ENCODE data around the gene DIS3L2.
"Not testable (repeated sequence)": the region's sequence is repeated elsewhere in the genome, so short reads cannot be mapped to it uniquely, and the experiment has no call there.

DIS3L2 gene

DNA sequence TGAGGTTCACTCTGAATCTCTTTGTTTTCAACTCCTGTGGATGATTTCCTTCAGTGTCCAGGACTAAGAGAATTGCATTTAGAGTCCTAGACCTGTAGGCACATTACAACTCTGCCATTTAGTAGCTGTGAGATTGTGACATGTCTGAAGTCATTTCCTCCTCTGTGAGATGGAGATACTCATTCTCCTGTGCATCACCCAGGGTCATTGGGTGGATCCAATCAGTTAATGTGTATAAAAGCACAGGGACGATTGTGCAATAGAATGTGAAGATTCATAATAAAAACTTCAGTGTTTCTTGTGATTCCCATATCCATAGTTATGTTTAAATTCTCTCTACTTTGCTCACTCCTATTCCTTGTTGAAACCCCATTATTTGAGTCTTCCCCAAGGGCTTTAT lies 113.6 kb downstream of the DIS3L2 start:
- no peak for DNase-seq

DNA sequence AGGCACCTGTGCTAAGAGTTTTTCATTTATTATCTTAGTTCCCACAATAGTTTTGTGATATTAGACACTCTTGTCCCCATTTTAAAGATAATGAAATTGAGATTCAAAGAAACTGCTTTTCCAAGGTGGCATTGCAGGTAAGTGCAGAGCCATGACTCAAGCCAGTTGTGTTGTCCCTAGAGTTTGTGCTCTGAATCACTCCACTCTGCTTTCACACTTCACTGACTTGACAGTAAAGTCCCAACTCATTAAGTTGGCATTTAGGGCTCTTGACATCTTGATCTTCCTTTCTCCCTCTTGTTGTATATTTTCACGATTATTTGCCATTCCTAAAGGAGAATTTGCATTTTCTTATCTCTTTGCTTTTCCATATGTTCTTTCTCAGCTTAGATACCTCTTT lies 114.3 kb downstream of the DIS3L2 start:
- no peak for DNase-seq

DNA sequence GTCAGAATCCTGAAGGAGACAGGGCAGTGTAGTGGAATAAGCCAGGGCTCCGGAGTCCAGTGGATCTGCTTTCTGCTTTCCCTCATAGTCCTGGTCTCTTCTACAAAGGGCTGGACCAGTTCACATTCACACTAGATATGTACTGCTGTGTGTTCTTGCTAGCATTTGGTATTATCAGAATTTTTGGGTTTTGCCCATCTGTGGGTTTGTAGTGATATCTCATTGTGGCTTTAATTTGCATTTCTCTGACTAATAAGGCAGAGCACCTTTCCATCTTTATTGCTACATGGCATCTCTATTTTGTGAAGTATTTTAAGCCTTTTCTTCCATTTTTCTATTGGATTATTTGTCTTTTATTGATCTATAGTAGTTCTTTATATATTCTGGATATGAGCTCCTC lies 114.8 kb downstream of the DIS3L2 start:
- DNase-seq, result no peak

DNA sequence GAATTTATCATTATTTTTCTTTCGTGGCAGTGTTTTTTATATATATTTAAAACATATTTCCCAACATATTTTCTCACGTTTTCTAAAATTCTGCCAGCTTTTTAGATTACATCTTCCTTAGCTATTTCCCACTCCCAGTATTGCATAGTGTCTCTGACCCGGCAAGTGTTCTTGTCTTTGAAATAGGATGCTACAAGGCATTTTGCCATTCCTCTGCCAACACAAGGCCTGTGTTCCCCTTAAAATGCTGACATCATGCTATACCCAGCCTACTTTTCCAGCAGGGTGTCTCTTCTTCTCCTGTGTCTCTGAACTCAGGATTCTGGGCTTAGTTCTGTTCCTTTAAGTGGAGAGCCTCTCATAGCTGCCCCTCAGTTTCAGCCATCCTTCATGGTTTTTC lies 115.2 kb downstream of the DIS3L2 start:
- DNase-seq, result no peak

DNA sequence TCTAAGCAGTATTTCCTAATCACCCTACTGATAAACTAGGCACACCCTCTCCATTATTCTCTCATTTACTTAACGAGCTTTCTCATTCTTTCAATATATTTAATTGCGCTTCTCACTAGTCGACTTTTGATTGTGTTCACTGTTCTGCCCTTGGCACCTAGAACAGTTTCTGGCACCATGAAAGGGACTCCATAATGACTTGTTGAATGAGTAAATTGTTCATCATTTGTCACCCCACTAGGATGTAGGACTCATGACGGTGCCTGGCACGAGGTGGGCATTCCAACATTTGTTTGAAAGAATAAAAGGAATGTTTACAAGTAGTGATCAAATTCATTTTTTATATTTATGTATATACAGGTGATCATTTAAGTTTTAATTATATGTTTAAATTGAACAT lies 123.7 kb downstream of the DIS3L2 start:
- DNase-seq, result no peak

DNA sequence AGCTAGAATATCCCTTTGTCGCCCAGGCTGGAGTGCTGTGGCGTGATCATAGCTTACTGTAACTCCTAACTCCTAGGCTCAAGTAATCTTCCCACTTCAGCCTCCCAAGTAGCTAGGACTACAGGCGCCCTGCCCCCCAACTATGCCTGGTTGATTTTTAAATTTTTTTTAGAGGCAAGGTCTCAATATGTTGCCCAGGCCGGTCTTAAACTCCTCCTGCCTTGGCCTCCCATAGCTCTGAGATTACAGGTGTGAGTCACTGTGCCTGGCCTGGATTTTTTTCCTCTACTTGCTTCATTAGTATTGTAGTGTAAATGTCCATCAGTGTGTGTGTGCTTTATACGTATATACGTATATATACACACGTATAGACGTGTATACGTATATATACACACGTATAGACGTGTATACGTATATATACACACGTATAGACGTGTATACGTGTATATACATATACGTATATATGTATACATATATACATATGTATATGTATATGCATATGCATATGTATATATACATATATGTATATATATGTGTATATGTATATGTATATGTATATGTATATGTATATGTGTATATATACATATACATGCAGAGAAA lies 124.4 kb downstream of the DIS3L2 start:
- DNase-seq, result no peak

DNA sequence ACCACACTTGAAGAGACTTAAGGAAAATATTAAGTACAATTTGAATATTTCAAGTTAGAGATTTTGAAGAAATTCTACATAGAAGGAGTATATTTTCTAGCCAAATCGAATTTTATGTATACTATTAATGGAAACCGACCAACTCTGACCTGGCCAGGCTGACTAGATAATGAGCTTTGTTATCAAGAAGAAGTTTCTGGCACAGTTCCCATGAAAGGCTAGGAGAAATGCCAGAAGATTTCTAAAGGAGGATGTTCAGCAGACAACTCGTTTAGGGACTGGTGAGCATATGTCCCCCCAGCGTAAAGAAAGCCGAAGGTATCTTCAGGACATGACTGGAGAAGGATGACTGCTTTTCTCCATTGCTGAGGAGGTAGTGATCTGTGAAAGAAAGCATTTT lies 127.3 kb downstream of the DIS3L2 start:
- DNase-seq, result no peak

DNA sequence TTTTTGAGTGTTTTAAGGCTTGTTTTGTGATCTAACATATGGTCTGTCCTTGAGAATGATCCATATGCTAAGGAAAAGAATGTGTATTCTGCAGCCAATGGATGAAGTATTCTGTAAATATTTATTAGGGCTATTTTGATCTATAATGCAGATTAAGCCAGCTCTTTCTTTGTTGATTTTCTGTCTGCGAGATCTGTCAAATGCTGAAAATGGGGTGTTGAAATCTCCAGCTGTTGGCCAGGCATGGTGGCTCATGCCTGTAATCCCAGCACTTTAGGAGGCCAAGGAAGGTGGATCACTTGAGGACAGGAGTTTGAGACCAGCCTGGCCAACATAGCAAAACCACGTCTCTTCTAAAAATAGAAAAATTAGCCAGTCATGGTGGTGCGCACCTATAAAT lies 132.7 kb downstream of the DIS3L2 start:
- no peak for DNase-seq

DNA sequence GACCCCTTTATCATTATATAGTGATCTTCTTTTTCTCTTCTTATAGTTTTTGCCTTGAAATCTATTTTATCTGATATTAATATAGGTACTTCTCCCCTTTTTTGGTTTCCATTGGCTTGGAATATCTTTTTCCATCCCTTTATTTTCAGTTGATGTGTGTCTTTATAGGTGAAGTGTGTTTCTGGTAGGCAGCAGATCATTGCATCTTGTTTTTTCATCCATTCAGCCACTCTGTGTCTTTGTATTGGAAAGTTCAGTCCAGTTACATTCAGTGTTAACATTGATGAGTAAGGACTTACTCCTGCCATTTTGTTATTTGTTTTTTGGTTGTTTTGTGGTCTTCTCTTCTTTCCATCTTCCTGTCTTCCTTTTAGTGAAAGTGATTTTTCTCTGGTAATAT lies 133.4 kb downstream of the DIS3L2 start:
- no peak for DNase-seq

DNA sequence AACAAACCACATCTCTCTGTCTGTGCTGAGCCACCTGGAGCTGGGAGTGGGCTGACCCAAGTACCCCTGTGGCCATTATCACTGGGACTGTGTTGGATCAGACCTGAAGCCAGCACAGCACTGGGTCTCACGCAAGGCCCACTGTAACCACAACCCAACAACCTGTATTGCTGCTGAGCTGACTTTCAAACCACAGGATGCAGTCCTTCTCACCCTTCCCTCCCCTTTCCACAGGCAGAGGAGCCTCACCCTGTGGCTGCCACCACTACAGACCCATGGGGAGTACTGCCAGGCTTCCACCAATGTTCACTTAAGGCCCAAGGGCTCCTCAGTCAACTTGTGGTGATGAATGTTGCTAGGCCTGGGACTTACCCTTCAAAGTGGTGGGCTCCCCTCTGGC lies 135.7 kb downstream of the DIS3L2 start:
- DNase-seq, result no peak

DNA sequence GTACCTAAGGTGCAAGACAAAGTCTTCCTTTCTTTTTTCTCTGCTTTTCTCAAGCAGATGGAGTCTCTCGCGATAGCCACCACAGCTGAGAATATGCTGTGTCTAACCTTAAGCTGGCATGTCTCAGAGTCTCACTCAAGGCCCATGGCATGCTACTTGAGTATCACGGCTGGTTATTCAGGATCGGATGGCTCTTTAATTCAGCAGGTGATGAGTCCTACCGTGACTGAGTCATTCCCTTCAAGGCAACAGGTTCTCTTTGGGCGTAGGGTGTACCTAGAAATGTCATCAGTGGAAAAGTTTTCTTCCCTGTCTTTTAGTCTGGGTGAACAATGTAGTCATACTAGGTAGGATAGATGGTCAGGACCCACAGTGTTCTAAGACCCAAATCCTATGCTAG lies 136.2 kb downstream of the DIS3L2 start:
- no peak for DNase-seq

DNA sequence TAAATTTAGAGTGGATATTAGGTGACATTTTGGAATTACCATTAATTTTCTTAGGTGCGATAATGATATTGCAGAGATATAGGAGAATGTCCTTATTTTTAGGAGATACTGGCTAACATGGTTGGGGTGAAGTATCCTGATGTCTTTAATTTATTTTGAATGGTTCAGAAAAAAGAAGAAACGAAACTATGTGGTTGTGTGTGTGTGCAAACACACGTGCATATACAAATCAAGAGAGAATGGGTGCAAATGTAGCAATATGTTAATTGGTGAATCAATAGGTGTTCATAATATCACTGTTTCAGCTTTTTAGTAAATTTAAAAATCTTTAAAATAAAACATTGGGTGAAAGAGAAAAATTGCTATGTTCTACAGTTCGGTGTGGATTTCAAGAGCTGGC lies 140.9 kb downstream of the DIS3L2 start:
- no peak for DNase-seq

DNA sequence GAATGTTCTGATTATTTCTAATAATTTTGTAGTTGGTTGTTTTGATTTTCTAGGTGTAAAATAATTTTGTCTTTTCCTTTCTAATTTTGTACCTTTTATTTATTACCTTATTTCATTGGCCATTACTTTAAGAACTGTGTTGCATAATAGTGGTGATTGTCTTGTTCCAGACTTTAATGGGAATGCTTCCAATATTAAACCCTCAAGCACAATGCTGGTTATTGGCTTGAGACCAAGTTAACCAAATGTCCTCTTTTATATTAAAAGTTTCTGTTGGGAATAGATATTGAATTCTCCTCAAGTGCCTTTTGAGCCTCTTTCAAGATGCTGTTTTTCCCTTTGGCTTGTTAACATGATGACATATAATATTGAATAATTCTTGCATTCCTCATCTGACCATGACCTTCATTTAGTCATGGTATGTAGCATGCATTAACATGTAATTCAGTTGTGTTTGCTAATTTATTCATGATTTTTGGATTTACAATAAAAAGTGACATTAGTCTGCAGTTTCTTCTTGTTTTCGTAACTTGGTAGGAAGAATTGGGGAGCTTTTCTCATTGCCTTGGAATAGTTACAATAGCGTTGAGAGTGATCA lies 141.7 kb downstream of the DIS3L2 start:
- no peak for DNase-seq

DNA sequence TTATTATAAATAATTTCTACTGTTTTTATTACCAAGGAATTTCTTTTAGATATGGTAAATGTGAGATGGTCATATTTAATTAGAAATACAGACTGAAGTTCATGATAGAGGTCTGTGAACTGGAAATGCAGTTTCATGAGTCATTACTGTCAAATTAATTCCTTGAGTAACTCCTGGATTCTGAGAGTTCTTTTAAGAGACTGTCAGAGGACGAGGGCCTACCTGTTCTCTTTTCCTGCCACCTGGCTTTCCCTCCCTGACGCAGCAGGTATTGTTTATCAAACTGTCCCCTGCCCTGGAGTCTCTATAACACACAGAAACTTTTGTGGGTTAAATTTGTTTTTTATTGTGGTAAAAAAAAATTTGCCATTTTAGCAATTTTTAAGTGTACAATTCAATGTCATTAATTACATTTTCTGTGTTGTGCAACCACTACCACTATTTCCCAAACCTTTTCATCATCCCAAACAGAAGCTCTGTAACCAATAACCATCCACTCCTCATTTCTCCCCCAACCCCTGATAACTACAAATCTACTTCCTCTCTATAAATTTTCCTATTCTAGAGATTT lies 142.6 kb downstream of the DIS3L2 start:
- DNase-seq, result no peak

DNA sequence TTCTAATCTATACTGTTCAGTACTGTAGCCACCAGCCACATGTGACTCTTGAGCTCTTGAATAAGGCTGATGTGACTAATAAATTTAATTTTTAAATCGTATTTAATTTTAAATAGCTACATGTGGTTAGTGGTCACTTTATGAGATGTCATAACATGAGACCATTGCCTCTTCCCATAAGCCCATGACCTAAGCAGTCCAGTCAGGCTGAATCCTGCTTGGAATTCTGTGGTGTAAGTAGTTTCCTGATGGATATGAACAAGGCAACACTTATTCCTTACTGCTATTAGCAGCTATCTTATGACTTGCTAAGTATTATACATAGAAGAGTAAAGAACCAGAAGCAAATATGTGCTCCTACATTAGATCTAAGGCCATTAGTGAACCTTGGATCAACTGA lies 150.0 kb downstream of the DIS3L2 start:
- no peak for DNase-seq

DNA sequence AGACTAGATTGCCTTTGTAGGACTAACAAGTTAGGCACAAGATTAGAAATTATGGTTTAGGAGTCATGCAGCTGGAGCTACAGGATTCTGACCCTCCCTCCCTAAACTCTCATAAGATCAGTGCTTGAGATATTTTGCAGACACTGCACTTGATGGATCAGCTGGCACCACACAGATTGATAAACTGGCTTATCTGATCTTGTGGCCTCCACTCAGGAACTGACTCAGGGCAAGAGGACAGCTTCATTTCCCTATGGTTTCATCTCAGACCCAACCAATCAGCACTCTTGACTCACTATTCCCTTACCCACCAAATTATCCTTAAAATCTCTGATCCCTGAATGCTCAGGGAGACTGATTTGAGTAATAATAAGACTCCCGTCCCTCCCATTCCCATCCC lies 152.3 kb downstream of the DIS3L2 start:
- no peak for DNase-seq

DNA sequence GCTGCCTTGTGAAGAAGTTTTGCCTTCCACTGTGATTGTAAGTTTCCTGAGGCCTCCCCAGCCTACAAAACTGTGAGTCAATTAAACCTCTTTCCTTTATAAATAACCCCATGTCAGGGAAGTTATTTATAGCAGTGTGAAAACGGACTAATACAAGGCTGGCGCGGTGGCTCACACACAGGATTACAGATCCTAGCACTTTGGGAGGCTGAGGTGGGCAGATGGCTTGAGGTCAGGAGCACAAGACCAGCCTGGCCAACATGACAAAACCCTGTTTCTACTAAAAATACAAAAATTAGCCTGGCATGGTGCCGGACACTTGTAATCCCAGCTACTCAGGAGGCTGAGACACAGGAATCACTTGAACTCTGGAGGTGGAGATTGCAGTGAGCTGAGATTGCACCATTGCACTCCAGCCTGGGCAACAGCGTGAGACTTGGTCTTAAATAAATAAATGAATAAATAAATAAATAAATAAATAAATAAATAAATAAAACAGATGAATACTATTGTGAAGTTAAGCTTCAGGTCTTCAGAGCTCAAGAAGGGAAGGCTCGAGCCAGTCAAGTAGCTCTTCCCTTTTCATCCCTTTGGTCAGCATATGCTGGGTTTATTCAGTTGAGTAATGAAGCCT lies 154.3 kb downstream of the DIS3L2 start:
- not testable (repeated sequence) for DNase-seq

DNA sequence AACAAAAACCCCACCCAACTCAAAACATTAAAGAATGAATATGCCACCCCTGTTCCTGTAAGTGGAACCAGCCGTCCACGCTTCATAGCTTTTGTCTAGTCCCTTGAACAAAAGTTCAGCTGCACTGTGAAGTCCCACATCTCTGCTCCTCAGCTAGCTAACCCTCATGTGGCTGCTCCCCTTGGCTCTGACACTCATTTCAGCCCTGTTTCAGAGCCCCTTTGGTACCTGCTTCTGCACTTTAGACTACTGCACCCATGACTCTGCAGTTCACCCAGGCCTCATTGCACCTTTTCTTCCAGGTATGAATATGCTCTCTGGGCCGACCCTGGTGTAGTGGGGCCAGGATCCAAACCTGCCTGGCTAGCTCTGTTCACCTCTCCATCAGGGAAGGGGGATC lies 155.3 kb downstream of the DIS3L2 start:
- no peak for DNase-seq

DNA sequence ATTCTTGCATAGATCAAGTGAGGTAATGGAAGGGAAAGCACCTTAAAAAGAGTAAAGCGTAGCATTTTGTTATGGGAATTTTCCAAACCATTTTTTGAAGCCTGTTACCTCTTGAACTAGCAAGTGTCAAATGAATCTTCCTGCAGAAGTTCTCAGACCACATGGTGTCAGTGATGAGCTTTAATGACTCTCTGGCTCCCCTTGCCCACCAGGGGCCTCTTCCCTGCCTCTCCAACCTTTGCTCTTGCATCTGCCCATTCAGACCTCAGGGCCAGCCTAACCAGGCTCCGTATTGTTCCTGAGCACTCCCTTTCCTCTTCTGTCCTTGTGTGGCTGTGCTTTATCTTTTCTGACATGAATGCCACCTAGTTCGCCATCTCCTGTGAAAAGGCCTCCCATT lies 155.9 kb downstream of the DIS3L2 start:
- DNase-seq, result no peak

DNA sequence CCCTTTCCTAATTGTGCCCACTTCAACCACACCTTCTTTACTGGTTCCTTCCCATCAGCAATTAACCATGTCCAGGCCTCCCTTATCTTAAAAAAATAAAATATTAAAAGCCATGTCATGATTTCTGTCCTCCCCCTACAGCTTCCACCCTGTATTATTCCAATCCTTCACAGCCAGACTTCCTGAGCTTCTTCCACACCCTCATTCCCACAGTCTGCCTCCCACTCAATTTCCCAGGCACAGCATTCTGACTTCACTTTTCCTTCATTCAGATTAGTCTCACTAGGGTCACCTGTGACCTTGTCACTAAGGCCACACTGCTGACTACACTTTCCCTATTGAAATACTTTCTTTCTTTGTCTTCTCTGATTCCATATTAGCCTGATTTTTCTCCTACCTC lies 159.4 kb downstream of the DIS3L2 start:
- no peak for DNase-seq

DNA sequence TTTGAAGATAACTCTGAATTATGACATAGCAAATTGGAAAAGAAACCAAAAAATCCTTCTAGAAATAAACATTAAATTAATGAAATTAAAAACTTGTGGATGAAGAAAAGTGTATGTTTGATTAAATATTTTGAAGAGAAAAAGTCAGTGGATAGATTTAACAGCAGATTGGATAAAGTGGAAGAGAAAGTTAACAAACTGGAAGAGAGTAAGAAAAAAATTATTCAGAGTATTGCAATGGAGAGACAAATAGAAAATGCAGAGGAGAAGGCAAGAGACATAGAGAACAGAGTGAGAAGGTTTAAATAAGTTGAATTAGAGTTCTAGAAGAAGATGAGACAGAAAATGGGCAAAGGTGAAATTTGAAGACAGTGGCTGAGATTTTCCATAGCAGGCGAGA lies 162.8 kb downstream of the DIS3L2 start:
- DNase-seq, result no peak

DNA sequence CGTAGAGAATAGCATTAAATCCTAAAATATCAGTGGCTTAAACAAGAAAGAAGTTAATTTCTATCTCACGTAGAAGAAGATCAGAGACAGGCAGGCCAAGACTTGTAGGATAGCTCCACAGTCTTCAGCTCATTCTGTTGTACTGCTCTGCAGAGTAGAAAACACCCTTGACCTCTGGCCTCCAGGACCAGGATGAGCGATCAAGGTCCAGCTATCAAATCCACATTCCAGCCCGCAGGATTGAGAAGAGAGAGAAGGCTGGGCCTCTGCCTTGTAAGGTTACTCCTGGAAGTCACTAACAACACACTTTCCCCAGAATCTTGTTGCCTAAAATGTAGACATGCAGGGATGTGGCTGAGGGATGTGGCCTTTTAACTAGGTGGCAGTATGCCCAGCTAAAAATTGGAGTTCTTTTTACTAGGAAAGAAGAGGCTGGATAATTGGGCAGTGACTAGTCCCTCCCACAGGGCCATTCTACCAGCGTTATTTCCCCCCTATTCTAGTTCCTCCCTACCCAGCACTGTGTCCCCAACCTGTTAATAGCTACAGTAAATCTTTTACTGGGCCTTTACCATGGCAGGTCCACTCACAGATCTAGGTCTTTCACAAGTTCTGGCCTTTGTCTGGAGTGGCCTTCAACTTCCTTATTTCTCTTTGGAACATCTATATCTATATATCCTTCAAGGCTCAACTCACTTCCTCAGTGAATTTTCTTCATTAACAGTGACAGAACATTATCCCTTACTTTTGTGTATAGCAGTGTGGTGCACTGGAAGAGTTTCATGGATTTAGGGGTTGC lies 165.0 kb downstream of the DIS3L2 start:
- no peak for DNase-seq

DNA sequence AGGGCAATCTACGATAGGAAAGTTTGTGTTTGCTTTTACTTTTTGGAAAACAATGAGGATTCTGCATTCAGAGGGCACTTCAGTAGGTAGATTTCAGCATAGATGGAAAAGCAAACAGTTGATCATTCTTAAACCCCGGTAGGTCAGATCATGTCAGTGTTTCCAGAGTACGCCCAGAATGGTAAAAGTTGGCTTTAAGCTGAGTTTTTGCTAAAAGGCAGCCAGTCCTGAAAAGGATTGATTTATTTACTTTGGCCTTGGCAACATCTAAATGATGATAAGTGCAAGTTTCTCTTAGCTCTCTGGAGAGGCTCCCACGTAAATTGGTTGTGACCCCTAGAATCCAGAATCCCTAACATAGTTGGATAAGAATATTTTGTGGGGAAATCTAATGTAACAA lies 168.0 kb downstream of the DIS3L2 start:
- no peak for DNase-seq

DNA sequence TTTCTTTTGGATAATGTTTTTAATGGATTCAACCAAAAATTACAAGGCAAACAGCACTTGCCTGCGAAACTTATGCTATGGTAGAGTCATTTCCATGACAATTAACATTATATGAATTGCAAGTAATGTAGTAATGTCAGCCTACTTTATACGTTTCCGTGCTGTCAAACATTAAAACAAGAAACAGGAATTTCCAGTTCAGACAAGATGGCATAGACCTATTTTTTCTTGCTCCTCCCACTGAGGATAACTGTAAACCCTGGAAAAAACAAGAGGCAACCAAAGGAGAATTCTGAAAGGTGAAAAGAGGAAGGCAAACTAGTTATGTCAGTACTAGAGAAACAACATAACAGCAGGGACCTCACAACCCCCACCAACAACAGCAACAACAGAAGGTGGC lies 170.7 kb downstream of the DIS3L2 start:
- DNase-seq, result no peak
